ENCODE measurements around the gene FSD2.

Gene FSD2

GRCh38 chr15:82793737-82794136, 12.1 kb downstream of the FSD2 start:
- Histone ChIP-seq H2BK12ac (ENCODE audit: low read length) (no peak overlapping the region), H3K27ac (replicated peaks; ENCODE audit: low read length) (no peak overlapping the region), H2BK5ac (ENCODE audit: low read length) (no peak overlapping the region), H3K4me2 (ENCODE audit: insufficient read depth, low read length, poor library complexity, severe bottlenecking) (no peak overlapping the region), H3K23ac (ENCODE audit: low read depth, low read length, poor library complexity) (no peak overlapping the region), H2BK15ac (ENCODE audit: low read length) (no peak overlapping the region), H3K79me1 (ENCODE audit: low read depth, low read length) (no peaks in the 10 kb centered on the region), H2AFZ (ENCODE audit: low read length) (no peak overlapping the region), H3K27me3 (ENCODE audit: control insufficient read depth in 3 of 3, insufficient read depth in 3 of 3, low read depth in 1 of 3, low read length in 3 of 3) (no peaks in the 10 kb centered on the region), H2AK5ac (ENCODE audit: low read depth, low read length) (no peak overlapping the region), H4K91ac (ENCODE audit: low read depth, low read length, poor library complexity) (no peak overlapping the region), H2BK120ac (ENCODE audit: low read depth, low read length) (no peak overlapping the region), H3K14ac (ENCODE audit: low read length) (no peak overlapping the region), H4K8ac (ENCODE audit: low read depth, low read length) (no peak overlapping the region), H3K36me3 (replicated peaks in 1 of 2; ENCODE audit: control insufficient read depth in 2 of 2, insufficient read depth in 2 of 2, low read length in 2 of 2) (no peaks in the 10 kb centered on the region), H3K4me3 (ENCODE audit: low read length in 2 of 2) (no peak overlapping the region), H3K18ac (ENCODE audit: low read length) (no peak overlapping the region), H3K4me1 (ENCODE audit: control insufficient read depth in 2 of 2, insufficient read depth in 1 of 2, low read depth in 1 of 2, low read length in 2 of 2) (no peaks in the 10 kb centered on the region), H3K4ac (ENCODE audit: low read length) (no peak overlapping the region), H3K9ac (ENCODE audit: low read depth, low read length, poor library complexity) (no peak overlapping the region), H3K9me3 (replicated peaks in 1 of 2; ENCODE audit: control insufficient read depth in 2 of 2, insufficient read depth in 1 of 2, low read depth in 1 of 2, low read length in 2 of 2) (no peaks in the 10 kb centered on the region)
- no peak for DNase-seq (ENCODE audit: low spot score)

GRCh38 chr15:82792068-82792467, 13.8 kb downstream of the FSD2 start:
- no peak overlapping the region for H3K4me2 ChIP-seq (ENCODE audit: insufficient read depth, low read length, poor library complexity, severe bottlenecking)
- no peaks in the 10 kb centered on the region for H3K36me3 ChIP-seq (replicated peaks in 1 of 2; ENCODE audit: control insufficient read depth in 2 of 2, insufficient read depth in 2 of 2, low read length in 2 of 2)

GRCh38 chr15:82790321-82790720, 15.5 kb downstream of the FSD2 start:
- H3K23ac ChIP-seq (ENCODE audit: low read depth, low read length, poor library complexity), result no peak overlapping the region
- no peak for DNase-seq (ENCODE audit: low spot score)
- H3K4me3 ChIP-seq (ENCODE audit: low read length in 2 of 2), result no peak overlapping the region
- H2BK15ac ChIP-seq (ENCODE audit: low read length), result no peak overlapping the region
- no peak overlapping the region for H4K91ac ChIP-seq (ENCODE audit: low read depth, low read length, poor library complexity)
- H3K9ac ChIP-seq (ENCODE audit: low read depth, low read length, poor library complexity), result no peak overlapping the region
- no peak overlapping the region for H3K18ac ChIP-seq (ENCODE audit: low read length)
- H3K4me2 ChIP-seq (ENCODE audit: insufficient read depth, low read length, poor library complexity, severe bottlenecking), result no peak overlapping the region
- WGBS, 2 donors (ENCODE audit: extremely low coverage in 2 of 2, insufficient read length in 2 of 2, insufficient replicate concordance in 1 of 2), result no CpG with 5 or more reads among the region's 11 CpGs
- H2AFZ ChIP-seq (ENCODE audit: low read length), result no peak overlapping the region
- H3K4ac ChIP-seq (ENCODE audit: low read length), result no peak overlapping the region
- H2BK120ac ChIP-seq (ENCODE audit: low read depth, low read length), result no peak overlapping the region
- H3K14ac ChIP-seq (ENCODE audit: low read length), result no peak overlapping the region
- no peaks in the 10 kb centered on the region for H3K9me3 ChIP-seq (replicated peaks in 1 of 2; ENCODE audit: control insufficient read depth in 2 of 2, insufficient read depth in 1 of 2, low read depth in 1 of 2, low read length in 2 of 2)
- H2BK5ac ChIP-seq (ENCODE audit: low read length), result no peak overlapping the region
- no peak overlapping the region for H4K8ac ChIP-seq (ENCODE audit: low read depth, low read length)
- no peaks in the 10 kb centered on the region for H3K4me1 ChIP-seq (ENCODE audit: control insufficient read depth in 2 of 2, insufficient read depth in 1 of 2, low read depth in 1 of 2, low read length in 2 of 2)
- H2AK5ac ChIP-seq (ENCODE audit: low read depth, low read length), result no peak overlapping the region
- H3K79me1 ChIP-seq (ENCODE audit: low read depth, low read length), result no peaks in the 10 kb centered on the region
- no peaks in the 10 kb centered on the region for H3K36me3 ChIP-seq (replicated peaks in 1 of 2; ENCODE audit: control insufficient read depth in 2 of 2, insufficient read depth in 2 of 2, low read length in 2 of 2)
- no peak overlapping the region for H3K27ac ChIP-seq (replicated peaks; ENCODE audit: low read length)
- no peaks in the 10 kb centered on the region for H3K27me3 ChIP-seq (ENCODE audit: control insufficient read depth in 3 of 3, insufficient read depth in 3 of 3, low read depth in 1 of 3, low read length in 3 of 3)
- no peak overlapping the region for H2BK12ac ChIP-seq (ENCODE audit: low read length)

More at GRCh38 chr15:82792068-82792467, 13.8 kb downstream of the FSD2 start:
- no peak for DNase-seq (ENCODE audit: low spot score)
- Histone ChIP-seq H2BK5ac (ENCODE audit: low read length) (no peak overlapping the region), H2AFZ (ENCODE audit: low read length) (no peak overlapping the region), H3K9ac (ENCODE audit: low read depth, low read length, poor library complexity) (no peak overlapping the region), H3K4ac (ENCODE audit: low read length) (no peak overlapping the region), H3K27ac (replicated peaks; ENCODE audit: low read length) (no peak overlapping the region), H3K9me3 (replicated peaks in 1 of 2; ENCODE audit: control insufficient read depth in 2 of 2, insufficient read depth in 1 of 2, low read depth in 1 of 2, low read length in 2 of 2) (no peaks in the 10 kb centered on the region), H4K8ac (ENCODE audit: low read depth, low read length) (no peak overlapping the region), H3K14ac (ENCODE audit: low read length) (no peak overlapping the region), H2BK12ac (ENCODE audit: low read length) (no peak overlapping the region), H2BK15ac (ENCODE audit: low read length) (no peak overlapping the region), H4K91ac (ENCODE audit: low read depth, low read length, poor library complexity) (no peak overlapping the region), H3K18ac (ENCODE audit: low read length) (no peak overlapping the region), H3K27me3 (ENCODE audit: control insufficient read depth in 3 of 3, insufficient read depth in 3 of 3, low read depth in 1 of 3, low read length in 3 of 3) (no peaks in the 10 kb centered on the region), H2AK5ac (ENCODE audit: low read depth, low read length) (no peak overlapping the region), H3K79me1 (ENCODE audit: low read depth, low read length) (no peaks in the 10 kb centered on the region), H2BK120ac (ENCODE audit: low read depth, low read length) (no peak overlapping the region), H3K23ac (ENCODE audit: low read depth, low read length, poor library complexity) (no peak overlapping the region), H3K4me3 (ENCODE audit: low read length in 2 of 2) (no peak overlapping the region), H3K4me1 (ENCODE audit: control insufficient read depth in 2 of 2, insufficient read depth in 1 of 2, low read depth in 1 of 2, low read length in 2 of 2) (no peaks in the 10 kb centered on the region)
- no CpG with 5 or more reads among the region's 1 CpG for WGBS, 2 donors (ENCODE audit: extremely low coverage in 2 of 2, insufficient read length in 2 of 2, insufficient replicate concordance in 1 of 2)

GRCh38 chr15:82789491-82789890, 16.4 kb downstream of the FSD2 start:
- no peak overlapping the region for H2BK12ac ChIP-seq (ENCODE audit: low read length)
- H3K4me3 ChIP-seq (ENCODE audit: low read length in 2 of 2), result no peak overlapping the region
- no peaks in the 10 kb centered on the region for H3K9me3 ChIP-seq (replicated peaks in 1 of 2; ENCODE audit: control insufficient read depth in 2 of 2, insufficient read depth in 1 of 2, low read depth in 1 of 2, low read length in 2 of 2)
- H3K23ac ChIP-seq (ENCODE audit: low read depth, low read length, poor library complexity), result no peak overlapping the region
- no peak overlapping the region for H4K8ac ChIP-seq (ENCODE audit: low read depth, low read length)
- no peaks in the 10 kb centered on the region for H3K27me3 ChIP-seq (ENCODE audit: control insufficient read depth in 3 of 3, insufficient read depth in 3 of 3, low read depth in 1 of 3, low read length in 3 of 3)
- WGBS, 2 donors (ENCODE audit: extremely low coverage in 2 of 2, insufficient read length in 2 of 2, insufficient replicate concordance in 1 of 2), result no CpG with 5 or more reads among the region's 1 CpG
- H3K4ac ChIP-seq (ENCODE audit: low read length), result no peak overlapping the region
- no peak overlapping the region for H3K18ac ChIP-seq (ENCODE audit: low read length)
- H3K36me3 ChIP-seq (replicated peaks in 1 of 2; ENCODE audit: control insufficient read depth in 2 of 2, insufficient read depth in 2 of 2, low read length in 2 of 2), result no peaks in the 10 kb centered on the region
- no peak overlapping the region for H2BK120ac ChIP-seq (ENCODE audit: low read depth, low read length)
- no peaks in the 10 kb centered on the region for H3K4me1 ChIP-seq (ENCODE audit: control insufficient read depth in 2 of 2, insufficient read depth in 1 of 2, low read depth in 1 of 2, low read length in 2 of 2)
- no peak overlapping the region for H3K4me2 ChIP-seq (ENCODE audit: insufficient read depth, low read length, poor library complexity, severe bottlenecking)
- H2AFZ ChIP-seq (ENCODE audit: low read length), result no peak overlapping the region
- DNase-seq (ENCODE audit: low spot score), result no peak
- H3K9ac ChIP-seq (ENCODE audit: low read depth, low read length, poor library complexity), result no peak overlapping the region
- no peaks in the 10 kb centered on the region for H3K79me1 ChIP-seq (ENCODE audit: low read depth, low read length)
- no peak overlapping the region for H2BK5ac ChIP-seq (ENCODE audit: low read length)
- H2BK15ac ChIP-seq (ENCODE audit: low read length), result no peak overlapping the region
- no peak overlapping the region for H3K14ac ChIP-seq (ENCODE audit: low read length)
- no peak overlapping the region for H4K91ac ChIP-seq (ENCODE audit: low read depth, low read length, poor library complexity)
- H3K27ac ChIP-seq (replicated peaks; ENCODE audit: low read length), result no peak overlapping the region
- no peak overlapping the region for H2AK5ac ChIP-seq (ENCODE audit: low read depth, low read length)
